Measurements from ENCODE around the gene TRIM33. TPM values are rescaled to one million over a fixed set of nuclear protein-coding genes. Genes with fewer than 3 reads are reported as not detected.

The TRIM33 gene
- polyA plus RNA-seq, 1 donor from 2014 or later, result 58.7 TPM

DNA sequence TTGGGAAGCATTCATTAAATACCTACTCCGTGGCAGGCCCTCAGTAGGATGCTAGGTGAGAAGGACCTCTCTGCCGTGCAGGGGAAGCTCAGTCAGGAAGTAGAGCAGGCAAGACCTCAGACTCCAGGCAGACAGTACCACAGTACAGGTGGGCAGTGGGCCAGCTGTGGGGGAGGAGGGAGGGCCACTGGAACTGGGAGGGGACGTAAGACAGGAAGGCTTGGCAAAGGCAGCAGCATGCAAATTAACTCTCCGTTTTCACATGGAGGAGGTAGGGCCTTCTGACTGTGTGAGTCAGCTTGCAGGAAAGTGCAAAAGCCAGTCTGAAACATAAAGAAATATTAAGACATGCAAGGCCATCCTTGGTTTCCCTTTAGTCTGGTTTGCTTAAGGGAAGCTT lies 157.7 kb downstream of the TRIM33 start:
- no peaks in the 10 kb centered on the region for H3K36me3 ChIP-seq (ENCODE audit: insufficient read depth, low read length)
- TF ChIP-seq SMC3 (conservative IDR thresholded peaks at IDR 0.05; ENCODE audit: poor library complexity), result no peak
- TF ChIP-seq EP300 (conservative IDR thresholded peaks at IDR 0.05; ENCODE audit: poor library complexity, severe bottlenecking), result no peak
- TF ChIP-seq MXI1 (conservative IDR thresholded peaks at IDR 0.05; ENCODE audit: poor library complexity, severe bottlenecking), result no peak
- TF ChIP-seq EZH2 (IDR thresholded peaks at IDR 0.05; ENCODE audit: borderline replicate concordance, insufficient read depth, low read length, poor library complexity, severe bottlenecking), result no peak
- TF ChIP-seq, protein P1, sequence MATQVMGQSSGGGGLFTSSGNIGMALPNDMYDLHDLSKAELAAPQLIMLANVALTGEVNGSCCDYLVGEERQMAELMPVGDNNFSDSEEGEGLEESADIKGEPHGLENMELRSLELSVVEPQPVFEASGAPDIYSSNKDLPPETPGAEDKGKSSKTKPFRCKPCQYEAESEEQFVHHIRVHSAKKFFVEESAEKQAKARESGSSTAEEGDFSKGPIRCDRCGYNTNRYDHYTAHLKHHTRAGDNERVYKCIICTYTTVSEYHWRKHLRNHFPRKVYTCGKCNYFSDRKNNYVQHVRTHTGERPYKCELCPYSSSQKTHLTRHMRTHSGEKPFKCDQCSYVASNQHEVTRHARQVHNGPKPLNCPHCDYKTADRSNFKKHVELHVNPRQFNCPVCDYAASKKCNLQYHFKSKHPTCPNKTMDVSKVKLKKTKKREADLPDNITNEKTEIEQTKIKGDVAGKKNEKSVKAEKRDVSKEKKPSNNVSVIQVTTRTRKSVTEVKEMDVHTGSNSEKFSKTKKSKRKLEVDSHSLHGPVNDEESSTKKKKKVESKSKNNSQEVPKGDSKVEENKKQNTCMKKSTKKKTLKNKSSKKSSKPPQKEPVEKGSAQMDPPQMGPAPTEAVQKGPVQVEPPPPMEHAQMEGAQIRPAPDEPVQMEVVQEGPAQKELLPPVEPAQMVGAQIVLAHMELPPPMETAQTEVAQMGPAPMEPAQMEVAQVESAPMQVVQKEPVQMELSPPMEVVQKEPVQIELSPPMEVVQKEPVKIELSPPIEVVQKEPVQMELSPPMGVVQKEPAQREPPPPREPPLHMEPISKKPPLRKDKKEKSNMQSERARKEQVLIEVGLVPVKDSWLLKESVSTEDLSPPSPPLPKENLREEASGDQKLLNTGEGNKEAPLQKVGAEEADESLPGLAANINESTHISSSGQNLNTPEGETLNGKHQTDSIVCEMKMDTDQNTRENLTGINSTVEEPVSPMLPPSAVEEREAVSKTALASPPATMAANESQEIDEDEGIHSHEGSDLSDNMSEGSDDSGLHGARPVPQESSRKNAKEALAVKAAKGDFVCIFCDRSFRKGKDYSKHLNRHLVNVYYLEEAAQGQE (IDR thresholded peaks at IDR 0.05; ENCODE audit: borderline replicate concordance), result no peak
- TF ChIP-seq POLR2AphosphoS5 (IDR thresholded peaks at IDR 0.05), result no peak
- TF ChIP-seq, protein P2, sequence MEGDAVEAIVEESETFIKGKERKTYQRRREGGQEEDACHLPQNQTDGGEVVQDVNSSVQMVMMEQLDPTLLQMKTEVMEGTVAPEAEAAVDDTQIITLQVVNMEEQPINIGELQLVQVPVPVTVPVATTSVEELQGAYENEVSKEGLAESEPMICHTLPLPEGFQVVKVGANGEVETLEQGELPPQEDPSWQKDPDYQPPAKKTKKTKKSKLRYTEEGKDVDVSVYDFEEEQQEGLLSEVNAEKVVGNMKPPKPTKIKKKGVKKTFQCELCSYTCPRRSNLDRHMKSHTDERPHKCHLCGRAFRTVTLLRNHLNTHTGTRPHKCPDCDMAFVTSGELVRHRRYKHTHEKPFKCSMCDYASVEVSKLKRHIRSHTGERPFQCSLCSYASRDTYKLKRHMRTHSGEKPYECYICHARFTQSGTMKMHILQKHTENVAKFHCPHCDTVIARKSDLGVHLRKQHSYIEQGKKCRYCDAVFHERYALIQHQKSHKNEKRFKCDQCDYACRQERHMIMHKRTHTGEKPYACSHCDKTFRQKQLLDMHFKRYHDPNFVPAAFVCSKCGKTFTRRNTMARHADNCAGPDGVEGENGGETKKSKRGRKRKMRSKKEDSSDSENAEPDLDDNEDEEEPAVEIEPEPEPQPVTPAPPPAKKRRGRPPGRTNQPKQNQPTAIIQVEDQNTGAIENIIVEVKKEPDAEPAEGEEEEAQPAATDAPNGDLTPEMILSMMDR (IDR thresholded peaks at IDR 0.05; ENCODE audit: poor library complexity, severe bottlenecking), result no peak
- no peak for TF ChIP-seq TAF1 (IDR thresholded peaks at IDR 0.05; ENCODE audit: low read depth)
- no peak for TF ChIP-seq RAD21 (conservative IDR thresholded peaks at IDR 0.05)
- no peak overlapping the region for H3K4me3 ChIP-seq (ENCODE audit: low read length)
- no peak overlapping the region for H2AFZ ChIP-seq (ENCODE audit: low read depth, low read length)
- H3F3A ChIP-seq (ENCODE audit: insufficient read depth, low read length, poor library complexity, severe bottlenecking), result no peaks in the 10 kb centered on the region
- H3K27ac ChIP-seq (ENCODE audit: low read length), result no peak overlapping the region
- H3K4me2 ChIP-seq (ENCODE audit: low read length), result no peak overlapping the region
- H3K9me3 ChIP-seq (ENCODE audit: low read length), result no peaks in the 10 kb centered on the region
- H3K9me2 ChIP-seq (ENCODE audit: insufficient read depth, low read length), result no peaks in the 10 kb centered on the region
- H4K20me1 ChIP-seq (ENCODE audit: insufficient read depth), result no peaks in the 10 kb centered on the region
- H3K9ac ChIP-seq (ENCODE audit: low read length), result no peak overlapping the region
- no peaks in the 10 kb centered on the region for H3K27me3 ChIP-seq (ENCODE audit: insufficient read depth, low read depth, low read length)
- no peaks in the 10 kb centered on the region for H3K79me2 ChIP-seq (replicated peaks; ENCODE audit: insufficient read depth, low read length)

DNA sequence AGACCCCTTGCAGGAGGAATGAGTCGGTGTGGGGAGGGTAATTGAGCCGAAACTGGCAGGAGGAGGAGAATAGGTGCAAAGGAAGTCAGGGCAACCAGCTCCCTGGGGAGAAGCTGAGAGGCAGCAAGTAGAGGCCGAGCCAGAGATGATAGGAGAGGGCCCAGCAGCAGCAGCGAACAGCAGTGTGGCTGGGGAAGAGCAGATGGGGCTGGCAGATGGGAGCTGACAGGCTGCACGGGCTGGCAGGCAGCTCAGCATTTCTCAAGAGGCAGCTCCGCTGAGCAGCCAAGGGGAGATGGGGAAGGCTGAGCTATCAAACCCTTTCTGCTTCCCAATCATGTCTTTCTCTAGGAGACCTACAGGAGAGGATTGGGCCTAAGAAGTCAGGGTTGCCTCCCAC lies 158.2 kb downstream of the TRIM33 start:
- Histone ChIP-seq H2AFZ (ENCODE audit: low read depth, low read length) (no peak overlapping the region), H3K4me3 (ENCODE audit: low read length) (no peak overlapping the region), H3K4me2 (ENCODE audit: low read length) (no peak overlapping the region), H3K27ac (ENCODE audit: low read length) (no peak overlapping the region), H4K20me1 (ENCODE audit: insufficient read depth) (no peaks in the 10 kb centered on the region), H3K9me2 (ENCODE audit: insufficient read depth, low read length) (no peaks in the 10 kb centered on the region), H3K36me3 (ENCODE audit: insufficient read depth, low read length) (no peaks in the 10 kb centered on the region), H3K27me3 (ENCODE audit: insufficient read depth, low read depth, low read length) (no peaks in the 10 kb centered on the region), H3F3A (ENCODE audit: insufficient read depth, low read length, poor library complexity, severe bottlenecking) (no peaks in the 10 kb centered on the region), H3K9ac (ENCODE audit: low read length) (no peak overlapping the region), H3K79me2 (replicated peaks; ENCODE audit: insufficient read depth, low read length) (no peaks in the 10 kb centered on the region), H3K9me3 (ENCODE audit: low read length) (no peaks in the 10 kb centered on the region)
- TF ChIP-seq RAD21 (conservative IDR thresholded peaks at IDR 0.05) (no peak), EP300 (conservative IDR thresholded peaks at IDR 0.05; ENCODE audit: poor library complexity, severe bottlenecking) (no peak), TAF1 (IDR thresholded peaks at IDR 0.05; ENCODE audit: low read depth) (no peak), EZH2 (IDR thresholded peaks at IDR 0.05; ENCODE audit: borderline replicate concordance, insufficient read depth, low read length, poor library complexity, severe bottlenecking) (no peak)
- TF ChIP-seq, protein P1 (IDR thresholded peaks at IDR 0.05; ENCODE audit: borderline replicate concordance), result no peak
- TF ChIP-seq, protein P2 (IDR thresholded peaks at IDR 0.05; ENCODE audit: poor library complexity, severe bottlenecking), result no peak
